Peyer's patch (tissue), 4 donors: Measurements from ENCODE around the gene LRP11. TPM values are rescaled to one million over a fixed set of nuclear protein-coding genes. Genes with fewer than 3 reads are reported as not detected.
"Not testable (repeated sequence)": the region's sequence is repeated elsewhere in the genome, so short reads cannot be mapped to it uniquely, and the experiment has no call there.

ENCODE experiments used
- DNase-seq, 3 donors: peaks; one replicate each; pipeline ENCODE4 v3.0.0-alpha.2; 2017 to 2019
- H3K27ac ChIP-seq, 4 donors: fragments of 200-600 bp; sonication (generic); one replicate each; pipeline ENCODE4 v1.5.1; 2016 to 2019
- H3K27me3 ChIP-seq, 2 donors: fragments of 200-600 bp; sonication (generic); one replicate each; pipeline ENCODE4 v1.5.1; 2019
- H3K36me3 ChIP-seq, 3 donors: fragments of 200-600 bp; sonication (generic); one replicate each; pipeline ENCODE4 v1.5.1; 2016 to 2019
- H3K4me1 ChIP-seq, 4 donors: fragments of 200-600 bp; sonication (generic); one replicate each; pipeline ENCODE4 v1.5.1; 2016 to 2019
- H3K4me3 ChIP-seq, 4 donors: fragments of 200-600 bp; sonication (generic); 1 replicate in 3 of 4; 2 replicates in 1 of 4; pipeline ENCODE4 v1.5.1; 2016 to 2019; ENCODE audit warnings: mild to moderate bottlenecking in 1 of 4
- H3K9me3 ChIP-seq, 4 donors: fragments of 200-600 bp; sonication (generic); one replicate each; pipeline ENCODE4 v1.5.1; 2016 to 2019; ENCODE audit warnings: mild to moderate bottlenecking in 1 of 4
- CTCF ChIP-seq, 6 experiments: fragments of 450-650 bp in 4 of 6; fragments of 200-600 bp in 2 of 6; sonication (generic) in 1 of 6; IDR thresholded peaks; one replicate each; pipeline ENCODE4 v1.5.1; 2017 to 2019; ENCODE audit warnings: antibody characterized with exemption in 6 of 6, mild to moderate bottlenecking in 3 of 6, moderate library complexity in 1 of 6
- POLR2A ChIP-seq, 2 donors: fragments of 450-650 bp; IDR thresholded peaks; one replicate each; pipeline ENCODE4 v1.5.1; 2017; ENCODE audit warnings: antibody characterized with exemption in 2 of 2, mild to moderate bottlenecking in 2 of 2, moderate library complexity in 2 of 2
- total RNA-seq, 4 donors: library from RNA; depleted of rRNA; stranded (reverse); fragments of >200 nt; gene quantifications; one replicate each; pipeline ENCODE4 v1.1.0, GENCODE V29; 2016

Gene LRP11
- total RNA-seq, 4 donors from 2014 or later, result 3.7 to 14.6 (median 11.0) TPM

- Histone ChIP-seq H3K9me3 (no peaks in the 10 kb centered on the region), H3K27me3 (no peaks in the 10 kb centered on the region), H3K4me3 (no peak overlapping the region), H3K27ac (no peak overlapping the region), H3K4me1 (peaks cover 0 to 4% (median 0%) of the 10 kb centered on the region in 4 donors), H3K36me3 (no peaks in the 10 kb centered on the region)
- TF ChIP-seq CTCF (IDR thresholded peaks at IDR 0.05) (no peak), POLR2A (IDR thresholded peaks at IDR 0.05) (no peak)
- DNase-seq, result no peak
Measured at GRCh38 chr6:149855040-149855654, 9.0 kb downstream of the LRP11 start.

- Histone ChIP-seq H3K27me3 (no peaks in the 10 kb centered on the region), H3K4me3 (no peak overlapping the region), H3K36me3 (no peaks in the 10 kb centered on the region), H3K4me1 (peaks cover 0 to 4% (median 0%) of the 10 kb centered on the region in 4 donors), H3K9me3 (no peaks in the 10 kb centered on the region), H3K27ac (no peak overlapping the region)
- DNase-seq, result no peak
- TF ChIP-seq CTCF (IDR thresholded peaks at IDR 0.05) (no peak), POLR2A (IDR thresholded peaks at IDR 0.05) (no peak)
Measured at GRCh38 chr6:149854532-149854931, 9.6 kb downstream of the LRP11 start.

GRCh38 chr6:149854017-149854416 is 10.1 kb downstream of the LRP11 start:
- not testable (repeated sequence) for H3K27me3 ChIP-seq, H3K4me1 ChIP-seq, H3K4me3 ChIP-seq, H3K27ac ChIP-seq, H3K9me3 ChIP-seq, H3K36me3 ChIP-seq, DNase-seq

GRCh38 chr6:149852881-149853280 is 11.3 kb downstream of the LRP11 start:
- Histone ChIP-seq H3K36me3 (no peaks in the 10 kb centered on the region), H3K27me3 (no peaks in the 10 kb centered on the region), H3K4me3 (no peak overlapping the region), H3K4me1 (peaks cover 0 to 4% (median 0%) of the 10 kb centered on the region in 4 donors), H3K27ac (no peak overlapping the region), H3K9me3 (no peaks in the 10 kb centered on the region)
- TF ChIP-seq CTCF (IDR thresholded peaks at IDR 0.05), result no peak
- no peak for TF ChIP-seq POLR2A (IDR thresholded peaks at IDR 0.05)
- no peak for DNase-seq

GRCh38 chr6:149852180-149852579 is 12.0 kb downstream of the LRP11 start:
- H3K9me3 ChIP-seq, result no peaks in the 10 kb centered on the region
- H3K36me3 ChIP-seq, result no peaks in the 10 kb centered on the region
- H3K4me1 ChIP-seq, result peaks cover 0 to 4% (median 2%) of the 10 kb centered on the region in 4 donors
- H3K27ac ChIP-seq, result no peak overlapping the region
- DNase-seq, result peak in 1 of 3 donors; percentile 25
- TF ChIP-seq CTCF (IDR thresholded peaks at IDR 0.05) (no peak), POLR2A (IDR thresholded peaks at IDR 0.05) (no peak)
- H3K27me3 ChIP-seq, result no peaks in the 10 kb centered on the region
- no peak overlapping the region for H3K4me3 ChIP-seq

- no peak for TF ChIP-seq CTCF (IDR thresholded peaks at IDR 0.05)
- TF ChIP-seq POLR2A (IDR thresholded peaks at IDR 0.05), result no peak
- no peaks in the 10 kb centered on the region for H3K9me3 ChIP-seq
- no peaks in the 10 kb centered on the region for H3K27me3 ChIP-seq
- DNase-seq, result no peak
- H3K4me1 ChIP-seq, result peaks cover 0 to 7% (median 4%) of the 10 kb centered on the region in 4 donors
- no peak overlapping the region for H3K4me3 ChIP-seq
- no peak overlapping the region for H3K27ac ChIP-seq
- no peaks in the 10 kb centered on the region for H3K36me3 ChIP-seq
Measured at GRCh38 chr6:149851461-149852110, 12.6 kb downstream of the LRP11 start.

GRCh38 chr6:149848343-149848742 is 15.8 kb downstream of the LRP11 start:
- H3K27ac ChIP-seq, result not testable (repeated sequence)

More at GRCh38 chr6:149848343-149848742, 15.8 kb downstream of the LRP11 start:
- not testable (repeated sequence) for DNase-seq, H3K4me3 ChIP-seq, H3K27me3 ChIP-seq, H3K36me3 ChIP-seq, H3K9me3 ChIP-seq
- peaks cover 0 to 17% (median 4%) of the 10 kb centered on the region in 4 donors for H3K4me1 ChIP-seq
